HEK293 (cell line): Measurements from ENCODE around the gene MTA1.

Source experiments
- CTCF ChIA-PET: fragments of 350-600 bp; formaldehyde crosslinking; extraction: SDS; loops from one replicate; lab custom pipeline; 2021; ENCODE audit warnings: antibody characterized with exemption; lab: Yijun Ruan, JAX
- POLR2A ChIA-PET: fragments of 300-600 bp; formaldehyde crosslinking; extraction: SDS; loops from one replicate; lab custom pipeline; 2020; ENCODE audit warnings: antibody characterized with exemption, inconsistent platforms; lab: Yijun Ruan, JAX
- H3K27ac ChIP-seq: fragments of 200-500 bp; sonication (Bioruptor generic); 2 replicates; pipeline ENCODE4 v1.5.1; 2014; ENCODE audit warnings: low read depth, low read length, control low read depth, inconsistent platforms; ENCODE audit errors: extremely low read depth
- H3K36me3 ChIP-seq, 2 experiments: fragments of 200-500 bp in 1 of 2; sonication (Bioruptor generic) in 1 of 2; 1 replicate in 1 of 2; 2 replicates in 1 of 2; pipeline ENCODE4 v1.5.1; 2014 to 2017; ENCODE audit warnings: inconsistent platforms in 2 of 2, low read length in 2 of 2; ENCODE audit not compliant: control insufficient read depth in 2 of 2, insufficient read depth in 1 of 2
- H3K4me1 ChIP-seq: fragments of 200-500 bp; sonication (Bioruptor generic); 2 replicates; pipeline ENCODE4 v1.5.1; 2014; ENCODE audit warnings: mild to moderate bottlenecking, low read length, inconsistent platforms; ENCODE audit not compliant: control insufficient read depth, insufficient read depth
- H3K4me3 ChIP-seq: 2 replicates; pipeline ENCODE4 v1.5.1; 2011; ENCODE audit warnings: low read depth, mild to moderate bottlenecking, control low read depth, low read length, moderate library complexity
- H3K9me3 ChIP-seq: fragments of 200-500 bp; sonication (Bioruptor generic); 2 replicates; pipeline ENCODE4 v1.5.1; 2014; ENCODE audit warnings: low read depth, low read length, inconsistent platforms; ENCODE audit not compliant: control insufficient read depth, insufficient read depth
- FEZF1 ChIP-seq: fragments of 450-650 bp; formaldehyde crosslinking; IDR thresholded peaks from 2 replicates; pipeline ENCODE4 v1.5.1; 2016; ENCODE audit warnings: missing biosample characterization, missing genetic modification characterization
- GLIS1 ChIP-seq: fragments of 450-650 bp; formaldehyde crosslinking; IDR thresholded peaks from 2 replicates; pipeline ENCODE4 v1.5.1; 2016; ENCODE audit warnings: missing biosample characterization, missing genetic modification characterization
- HIC1 ChIP-seq: fragments of 450-650 bp; formaldehyde crosslinking; IDR thresholded peaks from 2 replicates; pipeline ENCODE4 v1.5.1; 2016; ENCODE audit warnings: missing biosample characterization, missing genetic modification characterization
- REPIN1 ChIP-seq: fragments of 450-650 bp; formaldehyde crosslinking; IDR thresholded peaks from 2 replicates; pipeline ENCODE4 v1.5.1; 2017; ENCODE audit warnings: missing biosample characterization, missing genetic modification characterization, low read depth
- SP2 ChIP-seq: fragments of 450-650 bp; formaldehyde crosslinking; IDR thresholded peaks from 2 replicates; pipeline ENCODE4 v1.5.1; 2016; ENCODE audit warnings: missing biosample characterization, missing genetic modification characterization
- TRIM28 ChIP-seq: IDR thresholded peaks from 2 replicates; pipeline ENCODE4 v1.6.1; 2011; ENCODE audit warnings: low read length, control low read depth, borderline replicate concordance
- YY2 ChIP-seq: fragments of 450-650 bp; formaldehyde crosslinking; IDR thresholded peaks from 2 replicates; pipeline ENCODE4 v1.5.1; 2016; ENCODE audit warnings: missing biosample characterization, missing genetic modification characterization
- ZBTB10 ChIP-seq: fragments of 450-650 bp; formaldehyde crosslinking; IDR thresholded peaks from 2 replicates; pipeline ENCODE4 v1.5.1; 2016; ENCODE audit warnings: missing biosample characterization, missing genetic modification characterization
- ZBTB17 ChIP-seq: fragments of 450-650 bp; formaldehyde crosslinking; IDR thresholded peaks from 2 replicates; pipeline ENCODE4 v1.5.1; 2016; ENCODE audit warnings: missing biosample characterization, missing genetic modification characterization
- ZBTB48 ChIP-seq: fragments of 450-650 bp; formaldehyde crosslinking; IDR thresholded peaks from 2 replicates; pipeline ENCODE4 v1.5.1; 2016; ENCODE audit warnings: missing biosample characterization, missing genetic modification characterization
- ZFHX2 ChIP-seq: fragments of 450-650 bp; formaldehyde crosslinking; conservative IDR thresholded peaks from 2 replicates; pipeline ENCODE4 v1.5.1; 2016; ENCODE audit warnings: missing biosample characterization, missing genetic modification characterization
- ZNF132 ChIP-seq: fragments of 450-650 bp; formaldehyde crosslinking; IDR thresholded peaks from 2 replicates; pipeline ENCODE4 v1.5.1; 2017; ENCODE audit warnings: missing biosample characterization, missing genetic modification characterization, borderline replicate concordance
- ZNF248 ChIP-seq: fragments of 450-650 bp; formaldehyde crosslinking; IDR thresholded peaks from 2 replicates; pipeline ENCODE4 v1.5.1; 2017; ENCODE audit warnings: missing biosample characterization, missing genetic modification characterization
- ZNF529 ChIP-seq: fragments of 450-650 bp; formaldehyde crosslinking; IDR thresholded peaks from 2 replicates; pipeline ENCODE4 v1.5.1; 2017; ENCODE audit warnings: missing genetic modification characterization, missing biosample characterization; ENCODE audit not compliant: insufficient replicate concordance
- ZNF600 ChIP-seq: fragments of 450-650 bp; formaldehyde crosslinking; IDR thresholded peaks from 2 replicates; pipeline ENCODE4 v1.5.1; 2016; ENCODE audit warnings: missing biosample characterization, missing genetic modification characterization
- ZNF701 ChIP-seq: fragments of 450-650 bp; formaldehyde crosslinking; IDR thresholded peaks from 2 replicates; pipeline ENCODE4 v1.5.1; 2016; ENCODE audit warnings: missing biosample characterization, missing genetic modification characterization
- ZNF747 ChIP-seq: fragments of 450-650 bp; formaldehyde crosslinking; IDR thresholded peaks from 2 replicates; pipeline ENCODE4 v1.5.1; 2016; ENCODE audit warnings: missing biosample characterization, missing genetic modification characterization
- ZNF777 ChIP-seq: fragments of 450-650 bp; formaldehyde crosslinking; IDR thresholded peaks from 2 replicates; pipeline ENCODE4 v1.5.1; 2017; ENCODE audit warnings: missing biosample characterization, missing genetic modification characterization, borderline replicate concordance
- ZXDB ChIP-seq: fragments of 450-650 bp; formaldehyde crosslinking; IDR thresholded peaks from 2 replicates; pipeline ENCODE4 v1.5.1; 2016; ENCODE audit warnings: missing biosample characterization, missing genetic modification characterization

The MTA1 gene

GRCh38 chr14:105479431-105480158 lies 60.0 kb downstream of the MTA1 start (continued):
- TF ChIP-seq ZBTB10 (tag by site-specific recombination) (peak; percentile 44; the same call in 1 of the 2 replicates), HIC1 (peak; percentile 74), ZBTB48 (tag by site-specific recombination) (peak; percentile 44; the same call in 1 of the 2 replicates), ZNF600 (tag by site-specific recombination) (0 out of 2 replicates have a peak, but pooled peaks have one; percentile 26), ZBTB17 (tag by site-specific recombination) (peak; percentile 57; the same call in 1 of the 2 replicates), SP2 (tag by site-specific recombination) (peak; percentile 24)

- POLR2A ChIA-PET: interaction anchor here (1.0 to 1.7 kb wide), 6 partner anchors 8 to 32 kb away, joined by 4 to 19 read pairs (median 4); no protein-coding TSS in a partner anchor
- H3K4me1 ChIP-seq: peaks cover 5% of the 10 kb centered on the region
- no peak overlapping the region for H3K27ac ChIP-seq
- H3K36me3 ChIP-seq: no peaks in the 10 kb centered on the region
- no peak overlapping the region for H3K4me3 ChIP-seq
- H3K9me3 ChIP-seq: no peaks in the 10 kb centered on the region
- CTCF ChIA-PET: interaction anchor here (0.6 to 2.9 kb wide), 29 partner anchors 11 to 873 kb away, joined by 3 to 83 read pairs (median 4); partner anchors contain the start of gene TEDC1
- no peak for TF ChIP-seq REPIN1 (tag by site-specific recombination)
- 0 out of 2 replicates have a peak, but pooled peaks have one; percentile 1 for TF ChIP-seq ZFHX2 (tag by site-specific recombination)
- TF ChIP-seq FEZF1 (tag by site-specific recombination): no peak
- no peak for TF ChIP-seq ZNF747 (tag by site-specific recombination)
- TF ChIP-seq ZNF248 (tag by site-specific recombination): no peak
- no peak for TF ChIP-seq ZXDB (tag by site-specific recombination)
- TF ChIP-seq ZNF132: no peak
- TF ChIP-seq GLIS1 (tag by site-specific recombination): 0 out of 2 replicates have a peak, but pooled peaks have one; percentile 3
- TF ChIP-seq ZNF701 (tag by site-specific recombination): no peak
- TF ChIP-seq ZNF529 (tag by site-specific recombination): no peak
- no peak for TF ChIP-seq YY2 (tag by site-specific recombination)
- no peak for TF ChIP-seq TRIM28
- no peak for TF ChIP-seq ZNF777 (tag by site-specific recombination)
Observed at GRCh38 chr14:105480199-105480746, 60.6 kb downstream of the MTA1 start.
